Nephron (organoid): ENCODE measurements around the gene ALLC.
"Not testable (repeated sequence)": the region's sequence is repeated elsewhere in the genome, so short reads cannot be mapped to it uniquely, and the experiment has no call there.

ENCODE experiments used
- H3K27ac Mint-ChIP-seq, 3 experiments: 2 replicates each; pipeline ENCODE4 v1.8.0; 2020; ENCODE audit warnings: mixed read lengths in 3 of 3, mild to moderate bottlenecking in 2 of 3, moderate library complexity in 1 of 3
- H3K27me3 Mint-ChIP-seq: 2 replicates; pipeline ENCODE4 v1.8.0; 2021; ENCODE audit warnings: low read depth, mild to moderate bottlenecking, moderate library complexity, mixed read lengths
- H3K36me3 Mint-ChIP-seq: 2 replicates; pipeline ENCODE4 v1.8.0; 2020; ENCODE audit warnings: low read depth, mixed read lengths
- H3K4me1 Mint-ChIP-seq: 2 replicates; pipeline ENCODE4 v1.8.0; 2020; ENCODE audit warnings: mixed read lengths
- H3K4me3 Mint-ChIP-seq, 3 experiments: 2 replicates each; pipeline ENCODE4 v1.8.0; 2020; ENCODE audit warnings: mild to moderate bottlenecking in 3 of 3, mixed read lengths in 3 of 3, moderate library complexity in 2 of 3
- H3K9me3 Mint-ChIP-seq: 2 replicates; pipeline ENCODE4 v1.8.0; 2020; ENCODE audit warnings: mixed read lengths
- TF ChIP-seq, protein P1 (sequence below), 3 experiments: fragments of 200-600 bp; sonication (generic); IDR thresholded peaks; one replicate each; pipeline ENCODE4 v1.5.0; 2021; ENCODE audit warnings: antibody characterized with exemption in 3 of 3; ENCODE audit not compliant: unreplicated experiment in 3 of 3

ALLC gene

DNA sequence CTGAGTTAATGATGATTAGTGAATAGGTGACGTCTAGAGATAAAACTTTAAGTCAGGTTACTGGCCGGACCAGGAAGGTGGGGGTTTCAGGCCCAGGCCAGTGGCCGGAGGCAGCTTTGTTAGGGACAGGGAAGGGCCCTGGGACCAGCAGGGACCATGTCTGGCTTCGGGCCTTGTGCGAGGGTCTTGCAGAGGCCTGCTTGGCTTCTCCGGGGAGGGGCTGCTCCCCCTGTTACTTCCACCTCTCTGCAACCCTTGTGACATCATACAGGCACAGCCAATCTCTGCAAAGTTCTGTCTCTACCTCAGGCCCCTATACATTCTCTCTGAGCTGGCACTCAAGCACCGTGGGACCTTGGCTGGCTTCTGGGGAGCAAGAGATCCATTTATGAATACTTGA, at the start of gene ALLC:
ALLC (plus strand) TSS at position 320 of the 400 bp plus-strand sequence. CDS start 12,958 bp downstream, outside the sequence.
- Mint-ChIP-seq H3K27me3 (peaks cover 7% of the 10 kb centered on the region), H3K9me3 (no peaks in the 10 kb centered on the region), H3K27ac (peak within 1 kb of the TSS; percentile 76 to 95 (median 94)), H3K4me3 (peak within 1 kb of the TSS in 1 of 3 experiments; percentile 38), H3K36me3 (no peaks in the 10 kb centered on the region), H3K4me1 (peaks cover 54% of the 10 kb centered on the region)
- TF ChIP-seq, protein P1, sequence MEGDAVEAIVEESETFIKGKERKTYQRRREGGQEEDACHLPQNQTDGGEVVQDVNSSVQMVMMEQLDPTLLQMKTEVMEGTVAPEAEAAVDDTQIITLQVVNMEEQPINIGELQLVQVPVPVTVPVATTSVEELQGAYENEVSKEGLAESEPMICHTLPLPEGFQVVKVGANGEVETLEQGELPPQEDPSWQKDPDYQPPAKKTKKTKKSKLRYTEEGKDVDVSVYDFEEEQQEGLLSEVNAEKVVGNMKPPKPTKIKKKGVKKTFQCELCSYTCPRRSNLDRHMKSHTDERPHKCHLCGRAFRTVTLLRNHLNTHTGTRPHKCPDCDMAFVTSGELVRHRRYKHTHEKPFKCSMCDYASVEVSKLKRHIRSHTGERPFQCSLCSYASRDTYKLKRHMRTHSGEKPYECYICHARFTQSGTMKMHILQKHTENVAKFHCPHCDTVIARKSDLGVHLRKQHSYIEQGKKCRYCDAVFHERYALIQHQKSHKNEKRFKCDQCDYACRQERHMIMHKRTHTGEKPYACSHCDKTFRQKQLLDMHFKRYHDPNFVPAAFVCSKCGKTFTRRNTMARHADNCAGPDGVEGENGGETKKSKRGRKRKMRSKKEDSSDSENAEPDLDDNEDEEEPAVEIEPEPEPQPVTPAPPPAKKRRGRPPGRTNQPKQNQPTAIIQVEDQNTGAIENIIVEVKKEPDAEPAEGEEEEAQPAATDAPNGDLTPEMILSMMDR (IDR thresholded peaks at IDR 0.05; ENCODE audit: unreplicated experiment in 3 of 3) = no peak

DNA sequence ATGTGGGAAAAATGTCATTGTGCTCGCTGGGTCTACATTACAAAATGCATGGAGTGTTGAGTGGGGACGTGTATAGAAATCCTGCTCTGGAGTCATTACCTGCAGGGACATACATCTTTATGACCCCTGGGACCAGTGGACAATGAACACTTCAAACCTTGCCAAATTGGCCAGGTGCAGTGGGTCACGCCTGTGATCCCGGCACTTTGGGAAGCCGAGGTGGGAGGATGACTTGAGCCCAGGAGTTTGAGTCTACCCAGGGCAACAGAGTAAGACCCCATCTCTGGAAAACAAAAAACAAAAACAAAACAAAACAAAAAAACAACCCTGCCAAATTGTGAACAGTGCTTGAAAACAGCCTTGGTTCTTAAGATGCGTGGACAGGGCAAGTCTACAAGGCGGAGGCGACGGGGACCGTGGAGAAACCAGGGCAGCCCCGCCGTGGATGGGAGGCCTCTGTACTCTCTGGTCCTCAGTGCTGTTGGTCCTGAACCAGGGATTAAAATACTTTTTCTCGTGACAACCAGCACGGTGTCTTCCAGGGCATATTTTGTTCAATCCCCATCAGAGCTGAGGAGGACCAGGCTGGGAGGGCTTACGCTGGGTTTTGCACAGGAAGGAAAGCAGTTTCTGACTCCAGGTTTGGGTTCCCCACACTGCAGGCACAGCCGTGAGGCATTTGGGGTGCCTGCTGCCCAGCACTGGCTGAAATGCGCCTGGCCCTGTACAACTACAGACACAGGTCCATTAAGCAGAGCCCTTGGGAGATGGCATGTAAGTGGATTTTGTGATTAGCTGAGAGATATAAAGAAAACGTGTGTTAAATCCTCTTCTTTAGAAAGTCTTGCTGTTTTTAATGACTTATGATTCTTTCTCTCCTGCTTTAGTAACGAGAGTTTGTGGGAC, 49.4 kb upstream of the ALLC start:
- peaks cover 7% of the 10 kb centered on the region for H3K4me1 Mint-ChIP-seq

DNA sequence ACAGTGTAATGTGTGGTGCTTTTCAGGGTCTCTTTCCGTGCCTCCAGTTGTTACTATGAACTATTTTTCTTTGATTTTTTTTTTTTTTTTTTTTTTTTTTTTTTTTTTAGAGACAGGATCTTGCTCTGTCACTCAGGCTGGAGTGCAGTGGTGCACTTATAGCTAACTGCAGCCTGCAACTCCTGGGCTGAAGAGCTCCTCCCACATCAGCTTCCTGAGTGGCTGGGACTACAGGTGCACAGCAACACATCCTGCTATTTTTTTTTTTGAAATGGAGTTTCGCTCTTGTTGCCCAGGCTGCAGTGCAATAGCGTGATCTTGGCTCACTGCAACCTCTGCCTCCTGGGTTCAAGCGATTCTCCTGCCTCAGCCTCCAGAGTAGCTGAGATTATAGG, 48.7 kb upstream of the ALLC start:
- not testable (repeated sequence) for H3K9me3 Mint-ChIP-seq, H3K36me3 Mint-ChIP-seq, H3K4me1 Mint-ChIP-seq, H3K27ac Mint-ChIP-seq, H3K4me3 Mint-ChIP-seq, H3K27me3 Mint-ChIP-seq

More for the DNA sequence above, 49.4 kb upstream of the ALLC start:
- Mint-ChIP-seq H3K27me3 (peaks cover 3% of the 10 kb centered on the region), H3K36me3 (no peaks in the 10 kb centered on the region), H3K9me3 (peaks cover 7% of the 10 kb centered on the region), H3K4me3 (no peak overlapping the region), H3K27ac (no peak overlapping the region)
- TF ChIP-seq, protein P1 (IDR thresholded peaks at IDR 0.05; ENCODE audit: unreplicated experiment in 3 of 3) = no peak

DNA sequence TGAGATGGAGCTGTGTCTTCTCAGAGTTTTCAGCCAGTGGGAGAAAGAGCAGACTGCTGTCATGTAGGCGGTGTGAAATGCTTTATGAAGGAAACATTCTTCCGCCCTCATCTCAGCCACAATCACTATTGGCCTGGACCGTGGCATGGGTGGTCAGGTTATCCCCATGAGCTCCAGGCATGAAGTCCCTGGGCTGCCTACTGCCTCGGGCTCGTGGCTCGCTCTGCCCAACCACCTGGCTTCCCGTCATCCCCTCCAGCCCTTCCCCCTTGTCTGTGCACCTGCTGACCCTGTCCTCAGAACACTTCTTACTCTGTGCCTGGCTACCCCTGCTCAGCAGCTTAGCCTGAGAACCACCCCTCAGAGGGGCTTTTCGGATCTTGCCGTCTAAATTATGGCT, 47.6 kb upstream of the ALLC start:
- H3K27ac Mint-ChIP-seq = no peak overlapping the region
- peaks cover 3% of the 10 kb centered on the region for H3K36me3 Mint-ChIP-seq
- no peak overlapping the region for H3K4me3 Mint-ChIP-seq
- peaks cover 7% of the 10 kb centered on the region for H3K4me1 Mint-ChIP-seq
- TF ChIP-seq, protein P1 (IDR thresholded peaks at IDR 0.05; ENCODE audit: unreplicated experiment in 3 of 3) = no peak
- H3K9me3 Mint-ChIP-seq = peaks cover 13% of the 10 kb centered on the region
- peaks cover 3% of the 10 kb centered on the region for H3K27me3 Mint-ChIP-seq

DNA sequence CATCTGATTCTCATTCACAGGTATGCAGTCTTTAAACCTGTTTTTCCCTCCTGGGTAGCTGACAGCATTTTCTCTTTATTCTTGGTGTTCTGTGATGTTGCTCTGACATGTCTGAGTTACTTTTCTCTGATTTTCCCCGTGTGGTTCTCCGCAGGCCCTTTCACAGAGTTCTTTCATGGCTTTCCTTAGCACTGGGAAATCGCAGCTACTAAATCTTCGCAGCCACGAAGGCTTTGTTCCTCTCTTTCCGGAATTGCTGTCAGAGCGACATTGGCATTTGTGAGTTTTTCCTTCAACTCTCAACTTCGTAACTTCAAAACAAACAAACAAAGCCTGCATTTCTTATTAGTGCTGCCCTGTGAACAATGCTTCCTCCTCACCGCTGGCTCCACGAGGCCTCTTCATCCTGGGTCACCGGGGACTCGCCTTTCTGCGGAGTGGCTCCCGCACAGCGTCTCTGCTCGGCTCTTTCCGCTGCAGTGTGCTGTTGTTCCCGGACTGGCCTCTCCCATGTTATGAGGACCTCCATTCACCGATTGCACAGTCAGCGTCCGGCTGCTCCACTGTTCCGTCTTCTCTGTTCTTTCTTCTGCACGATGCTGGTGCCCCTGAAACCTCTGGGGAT, 47.0 kb upstream of the ALLC start:
- no peak overlapping the region for H3K4me3 Mint-ChIP-seq

DNA sequence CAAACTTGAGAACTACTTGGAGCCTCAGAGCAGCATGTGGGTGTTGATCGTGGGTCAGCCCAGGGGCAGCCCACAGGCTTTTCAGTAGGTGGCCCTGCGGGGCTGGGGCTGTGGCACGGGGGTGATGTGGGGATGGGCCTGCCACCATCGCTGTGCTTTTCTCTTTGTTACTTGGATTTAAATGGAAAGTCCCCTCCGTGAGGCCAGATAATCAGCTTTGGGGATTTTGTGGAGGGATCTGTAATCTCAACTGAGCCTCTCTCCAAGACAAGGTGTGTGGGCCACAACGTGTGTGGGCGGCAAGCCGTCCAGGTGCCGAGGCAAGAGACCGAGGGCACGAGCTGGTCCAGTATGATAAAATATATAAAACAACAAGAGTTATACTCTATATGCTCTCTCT, 46.4 kb upstream of the ALLC start:
- Mint-ChIP-seq H3K27me3 (peaks cover 3% of the 10 kb centered on the region), H3K4me1 (peaks cover 7% of the 10 kb centered on the region), H3K27ac (peak overlapping the region in 1 of 3 experiments; percentile 47), H3K4me3 (no peak overlapping the region), H3K9me3 (peaks cover 13% of the 10 kb centered on the region), H3K36me3 (peaks cover 3% of the 10 kb centered on the region)
- TF ChIP-seq, protein P1 (IDR thresholded peaks at IDR 0.05; ENCODE audit: unreplicated experiment in 3 of 3) = no peak

More for the DNA sequence above, 47.0 kb upstream of the ALLC start:
- Mint-ChIP-seq H3K27ac (peak overlapping the region in 1 of 3 experiments; percentile 47), H3K36me3 (peaks cover 3% of the 10 kb centered on the region), H3K9me3 (peaks cover 13% of the 10 kb centered on the region), H3K4me1 (peaks cover 7% of the 10 kb centered on the region), H3K27me3 (peaks cover 3% of the 10 kb centered on the region)
- TF ChIP-seq, protein P1 (IDR thresholded peaks at IDR 0.05; ENCODE audit: unreplicated experiment in 3 of 3) = no peak
